GM19351 (cell line): Measurements from ENCODE around the gene VWCE.

Experiments
- ATAC-seq: cut with Tn5 transposase; IDR thresholded peaks from one replicate; pipeline ENCODE4 v1.9.1; 2021; ENCODE audit warnings: mild to moderate bottlenecking, moderate library complexity; ENCODE audit not compliant: unreplicated experiment

VWCE gene

GRCh38 chr11:61281581-61282250 is 13.4 kb downstream of the VWCE start:
- ATAC-seq: no peak

DNA sequence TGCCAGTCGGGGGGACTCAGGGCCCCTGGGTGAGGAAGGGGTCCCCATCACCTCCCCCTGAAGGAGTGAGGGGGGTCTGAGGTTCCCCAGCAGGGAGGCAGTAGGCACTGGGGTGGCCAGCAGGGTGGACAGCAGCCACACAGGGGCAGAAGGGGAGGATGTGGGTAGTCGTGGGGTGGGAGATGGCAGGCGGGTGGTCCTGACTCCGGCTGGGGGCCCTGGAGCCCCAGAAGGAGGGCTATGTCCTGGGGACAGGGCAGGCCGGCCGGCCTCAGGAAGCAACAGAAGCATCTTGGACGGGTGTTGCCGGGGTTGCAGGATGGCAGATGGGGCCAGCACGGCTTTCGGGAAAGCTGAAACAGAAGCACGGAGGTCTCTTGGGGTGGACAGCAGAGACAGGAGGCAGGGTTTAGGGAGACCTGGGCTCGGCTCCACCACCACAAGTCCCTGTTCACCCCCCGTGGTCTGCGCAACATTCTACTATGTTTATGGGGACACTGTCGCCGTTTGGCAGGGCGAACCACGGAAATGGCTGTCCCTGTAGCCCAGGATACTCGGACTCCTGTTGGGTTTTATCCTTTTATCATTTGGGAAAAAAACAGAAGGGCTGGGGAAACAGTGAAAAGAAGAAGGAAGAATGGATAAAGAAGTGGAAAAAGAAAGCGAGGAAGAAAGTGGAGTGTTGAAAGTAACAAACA is 14.1 kb downstream of the VWCE start:
- ATAC-seq: no peak

- ATAC-seq: no peak
Measured at GRCh38 chr11:61279934-61280659, 15.0 kb downstream of the VWCE start.

GRCh38 chr11:61278001-61278470 is 17.1 kb downstream of the VWCE start:
- no peak for ATAC-seq

- ATAC-seq: no peak
Measured at GRCh38 chr11:61277186-61278000, 17.7 kb downstream of the VWCE start.

DNA sequence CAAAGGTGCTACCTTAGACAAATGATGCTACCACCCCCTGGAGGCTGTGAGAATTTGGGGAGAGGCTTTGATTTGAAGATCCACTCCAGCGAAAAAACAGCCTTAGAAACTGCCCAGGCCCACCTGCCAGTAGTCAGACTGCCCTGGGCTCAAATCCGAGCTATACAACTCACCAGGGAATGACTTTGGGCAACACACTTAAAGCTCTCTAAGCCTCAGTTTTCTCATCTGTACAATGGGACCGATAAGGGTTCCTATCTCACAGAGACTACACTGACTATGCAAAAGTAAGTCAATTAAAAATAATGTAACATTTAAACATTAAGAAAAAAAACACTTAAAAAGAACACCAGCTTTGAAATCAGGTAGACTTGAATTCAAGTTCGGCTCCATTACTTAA is 19.9 kb downstream of the VWCE start:
- no peak for ATAC-seq

GRCh38 chr11:61274084-61274483 is 21.0 kb downstream of the VWCE start:
- ATAC-seq: no peak

DNA sequence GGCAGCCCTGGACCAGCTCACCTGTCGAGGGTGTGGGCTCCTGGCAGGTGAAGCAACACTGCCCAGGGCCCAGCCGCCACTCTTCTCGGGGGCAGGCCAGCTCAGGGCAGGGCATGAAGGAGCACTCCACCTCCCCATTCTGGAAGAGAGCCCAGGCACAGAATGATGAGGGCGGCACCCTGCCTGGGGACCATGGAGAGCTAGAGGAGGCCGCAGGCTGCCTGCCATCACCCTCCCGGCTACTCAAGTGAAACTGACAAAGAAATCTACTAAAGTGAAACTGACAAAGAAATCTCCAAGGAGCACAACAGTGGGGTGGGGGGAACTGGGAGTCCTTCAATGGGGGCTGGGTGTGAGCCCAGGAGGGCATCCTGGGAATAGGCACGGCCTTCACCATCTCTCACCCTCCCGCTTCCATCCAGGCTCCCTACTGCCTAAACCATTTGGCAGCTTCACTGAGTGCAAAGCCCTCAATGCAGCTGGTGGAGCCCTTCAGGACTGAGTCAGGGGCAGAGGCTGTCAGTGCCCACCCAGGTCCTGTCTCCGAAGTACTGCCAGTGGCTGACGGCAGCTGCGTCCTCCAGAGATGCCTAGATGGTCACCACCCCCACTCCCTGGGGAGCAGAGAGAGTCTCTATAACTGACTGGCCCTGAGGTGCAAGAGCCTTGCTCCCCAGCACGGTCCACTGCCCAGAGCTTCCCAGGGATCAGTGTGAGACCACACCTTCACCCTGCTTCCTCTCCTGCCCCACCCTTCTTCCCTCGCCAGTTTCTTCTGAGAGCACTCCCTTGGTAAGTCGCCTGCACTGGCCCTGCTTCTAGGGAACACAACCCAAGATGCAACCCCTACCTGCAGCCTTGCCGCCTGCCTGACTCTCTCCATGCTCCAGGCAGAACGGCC is 21.7 kb downstream of the VWCE start:
- no peak for ATAC-seq

GRCh38 chr11:61272731-61273130 is 22.4 kb downstream of the VWCE start:
- no peak for ATAC-seq

DNA sequence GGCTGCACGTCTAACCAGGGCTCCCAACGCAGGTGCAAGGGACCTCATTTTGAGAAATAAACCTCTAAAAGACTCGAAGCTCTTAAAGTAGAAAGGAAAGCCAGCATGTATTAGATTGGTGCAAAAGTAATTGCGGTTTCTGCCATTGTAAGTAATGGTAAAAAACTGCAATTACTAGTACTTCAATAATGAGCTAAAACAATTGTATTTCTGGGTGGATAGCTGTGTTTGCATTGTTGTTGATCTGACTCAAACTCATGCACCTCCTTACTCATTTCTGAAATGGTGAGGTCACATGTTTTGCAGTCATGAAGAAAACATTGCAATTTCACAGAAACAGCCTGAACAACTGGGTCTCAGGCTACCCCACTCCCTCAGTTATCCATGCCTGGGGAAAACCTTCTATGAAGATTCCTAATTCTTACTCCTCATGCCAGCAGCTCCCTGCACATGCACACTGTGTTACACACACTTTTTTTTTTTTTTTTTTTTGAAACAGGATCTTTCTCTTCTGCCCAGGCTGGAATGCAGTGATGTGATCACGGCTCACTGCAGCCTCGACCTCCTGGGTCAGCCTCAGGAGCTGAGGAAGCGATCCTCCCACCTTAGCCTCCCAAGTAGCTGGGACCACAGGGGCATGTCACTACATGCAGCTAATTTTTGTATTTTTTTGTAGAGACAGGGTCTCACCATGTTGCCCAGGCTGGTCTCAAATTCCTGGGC is 24.6 kb downstream of the VWCE start:
- ATAC-seq: no peak

DNA sequence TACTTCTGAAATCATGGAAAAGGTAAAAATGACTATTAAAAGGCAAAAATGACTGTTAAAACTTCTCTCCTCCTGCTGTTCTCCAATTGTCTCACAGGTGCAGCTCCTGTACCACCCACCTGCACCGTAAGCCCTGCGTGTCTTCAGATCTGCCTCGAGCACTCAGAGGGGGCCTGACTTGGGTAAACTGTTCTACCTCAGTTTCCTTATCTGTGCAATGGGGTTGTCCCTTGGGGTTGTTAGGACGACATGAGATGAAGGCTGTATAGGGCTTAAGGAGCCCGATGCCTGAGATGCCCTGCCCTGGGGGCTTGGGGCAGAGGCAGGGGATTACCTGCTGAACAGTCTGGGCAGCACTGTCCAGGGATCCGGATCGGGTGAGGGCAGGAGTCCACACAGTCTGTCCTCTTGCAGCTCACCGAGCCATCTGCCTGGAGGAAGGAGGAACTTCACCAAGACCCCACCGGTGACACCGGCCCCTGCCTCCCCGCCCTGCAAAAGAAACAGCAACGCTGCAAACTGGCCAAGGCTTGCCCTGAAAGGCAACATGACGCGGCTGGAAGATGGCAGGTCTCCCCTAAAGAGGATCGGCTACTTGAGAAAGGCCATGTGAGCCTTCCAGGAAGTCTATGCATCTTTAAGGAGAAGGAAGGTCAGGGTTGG is 26.4 kb downstream of the VWCE start:
- ATAC-seq: no peak

GRCh38 chr11:61267437-61267841 is 27.7 kb downstream of the VWCE start:
- no peak for ATAC-seq

GRCh38 chr11:61266602-61267001 is 28.5 kb downstream of the VWCE start:
- ATAC-seq: no peak

DNA sequence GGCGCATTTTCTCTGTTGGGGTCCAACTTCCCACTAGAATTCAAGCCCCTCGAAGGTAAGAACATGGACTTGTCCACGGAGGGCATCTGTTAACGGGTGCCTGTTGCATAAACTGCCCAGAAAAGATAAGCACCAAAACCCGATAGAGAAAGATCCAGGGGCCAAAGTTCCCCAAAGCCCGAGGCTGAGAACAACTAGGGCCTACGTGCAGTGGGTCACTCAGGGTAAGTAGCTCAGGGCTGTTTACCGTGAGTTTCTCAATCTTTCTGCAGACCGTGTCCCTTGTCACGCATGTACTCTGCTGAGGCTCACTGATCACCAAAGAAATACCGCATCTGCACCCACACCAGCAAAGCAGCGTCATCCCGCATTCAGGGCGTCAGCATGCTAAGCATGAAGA is 29.8 kb downstream of the VWCE start:
- no peak for ATAC-seq

- ATAC-seq: no peak
Measured at GRCh38 chr11:61264795-61265194, 30.3 kb downstream of the VWCE start.

DNA sequence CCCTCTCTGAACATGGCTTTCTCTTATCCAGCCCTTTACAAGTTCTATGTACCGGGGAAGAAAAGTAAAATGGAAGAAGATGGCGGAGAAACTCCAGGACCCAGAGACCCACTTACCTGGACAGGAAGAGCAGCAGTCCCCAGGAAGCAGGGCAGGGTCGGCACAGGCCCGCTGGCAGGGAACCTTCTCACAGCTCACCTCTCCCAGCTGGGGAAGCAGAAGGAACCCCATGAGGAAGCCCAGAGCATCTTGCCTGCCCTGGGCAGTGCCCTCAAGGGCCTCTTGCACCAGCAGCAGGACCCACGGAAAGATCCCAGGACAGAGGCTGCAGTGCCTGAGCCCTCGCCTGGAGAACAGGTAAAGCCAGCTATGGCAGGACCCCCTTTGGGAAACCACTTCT is 30.7 kb downstream of the VWCE start:
- no peak for ATAC-seq

- no peak for ATAC-seq
Measured at GRCh38 chr11:61259363-61259762, 35.8 kb downstream of the VWCE start.

DNA sequence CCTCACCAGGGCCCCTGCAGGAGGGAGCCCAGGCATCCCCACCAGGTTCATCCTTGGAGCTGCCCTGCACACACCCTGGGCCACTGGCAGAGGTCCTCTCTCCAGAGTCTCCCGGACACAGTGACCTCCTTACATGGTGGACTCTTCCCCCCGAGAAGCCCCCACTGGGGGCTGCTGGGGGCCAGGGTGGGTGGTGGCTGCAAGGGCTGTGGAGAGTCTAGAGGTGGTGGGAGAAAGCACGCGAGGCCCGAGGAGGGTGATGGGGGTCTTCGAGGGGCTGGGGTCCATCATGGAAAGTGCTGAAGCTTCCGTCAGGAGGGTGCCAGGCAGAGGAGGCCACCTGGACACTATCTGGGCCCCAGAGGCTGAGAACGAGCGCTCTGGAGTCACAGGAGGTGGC is 36.6 kb downstream of the VWCE start:
- no peak for ATAC-seq
